HepG2 (cell line): ENCODE results near the gene PA2G4. TPM values are rescaled to one million over a fixed set of nuclear protein-coding genes. Genes with fewer than 3 reads are reported as not detected.
A peak's percentile ranks its signal among the peaks of the same experiment; 100 is the strongest.

ENCODE experiments used
- GABPA ChIP-seq, 2 experiments: IDR thresholded peaks; 2 replicates each; pipeline ENCODE4 v1.6.1; 2011 to 2016; ENCODE audit warnings: low read depth in 2 of 2, low read length in 1 of 2, missing biosample characterization in 1 of 2, missing genetic modification characterization in 1 of 2
- GPN1 ChIP-seq: sonication (generic); formaldehyde crosslinking; IDR thresholded peaks from 2 replicates; pipeline ENCODE4 v1.5.1; 2020; ENCODE audit warnings: missing genetic modification reagents, borderline replicate concordance
- HIVEP1 ChIP-seq: sonication (generic); formaldehyde crosslinking; IDR thresholded peaks from 2 replicates; pipeline ENCODE4 v1.4.0; 2020; ENCODE audit warnings: mild to moderate bottlenecking, missing genetic modification reagents
- KIAA2018 ChIP-seq: sonication (generic); formaldehyde crosslinking; IDR thresholded peaks from 2 replicates; pipeline ENCODE4 v1.5.0; 2020; ENCODE audit warnings: mild to moderate bottlenecking, missing genetic modification reagents, borderline replicate concordance
- MBD4 ChIP-seq: IDR thresholded peaks from 2 replicates; pipeline ENCODE4 v1.6.1; 2012; ENCODE audit warnings: low read length, inconsistent platforms, borderline replicate concordance
- NCOA2 ChIP-seq: sonication (generic); formaldehyde crosslinking; IDR thresholded peaks from 2 replicates; pipeline ENCODE4 v1.8.0; 2022; ENCODE audit warnings: inconsistent platforms
- RNF219 ChIP-seq: sonication (generic); formaldehyde crosslinking; IDR thresholded peaks from 2 replicates; pipeline ENCODE4 v1.5.0; 2020; ENCODE audit warnings: mild to moderate bottlenecking, missing genetic modification reagents
- SALL1 ChIP-seq: sonication (generic); formaldehyde crosslinking; IDR thresholded peaks from 2 replicates; pipeline ENCODE4 v1.8.0; 2022; ENCODE audit warnings: mild to moderate bottlenecking, missing genetic modification reagents
- TMF1 ChIP-seq: sonication (generic); formaldehyde crosslinking; IDR thresholded peaks from 2 replicates; pipeline ENCODE4 v1.8.1; 2022; ENCODE audit warnings: low read depth, missing genetic modification reagents
- ZBTB39 ChIP-seq: sonication (generic); formaldehyde crosslinking; IDR thresholded peaks from 2 replicates; pipeline ENCODE4 v1.5.0; 2020; ENCODE audit warnings: missing genetic modification reagents
- ZFY ChIP-seq: sonication (generic); formaldehyde crosslinking; IDR thresholded peaks from 2 replicates; pipeline ENCODE4 v1.4.0; 2020; ENCODE audit warnings: missing genetic modification reagents
- ZNF180 ChIP-seq: sonication (generic); formaldehyde crosslinking; IDR thresholded peaks from 2 replicates; pipeline ENCODE4 v1.4.0; 2020; ENCODE audit warnings: low read depth, missing genetic modification reagents, borderline replicate concordance
- ZNF253 ChIP-seq: sonication (generic); formaldehyde crosslinking; IDR thresholded peaks from 2 replicates; pipeline ENCODE4 v1.8.0; 2022; ENCODE audit warnings: mild to moderate bottlenecking, missing genetic modification reagents, borderline replicate concordance
- ZNF263 ChIP-seq: sonication (generic); formaldehyde crosslinking; IDR thresholded peaks from 2 replicates; pipeline ENCODE4 v1.4.0; 2020; ENCODE audit warnings: missing genetic modification reagents
- ZNF264 ChIP-seq: sonication (generic); formaldehyde crosslinking; IDR thresholded peaks from 2 replicates; pipeline ENCODE4 v1.4.0; 2020; ENCODE audit warnings: missing genetic modification reagents
- ZNF766 ChIP-seq: sonication (generic); formaldehyde crosslinking; IDR thresholded peaks from 2 replicates; pipeline ENCODE4 v1.5.0; 2020; ENCODE audit warnings: missing genetic modification reagents, borderline replicate concordance
- polyA plus RNA-seq, 8 experiments: library from polyadenylated mRNA; depleted of rRNA in 3 of 8; stranded (reverse) in 7 of 8; unstranded in 1 of 8; fragments of >200 nt; fragmentation: Illumina TruSeq in 4 of 8; extraction: Trizol in 4 of 8; gene quantifications; 2 replicates each; pipeline versions ENCODE4 v1.2.1 to v1.2.3, GENCODE V29; 2011 to 2016; ENCODE audit warnings: low read depth in 4 of 8, missing spikeins in 1 of 8, mixed read lengths in 1 of 8; ENCODE audit not compliant: insufficient read depth in 1 of 8
- total RNA-seq, 5 experiments: library from RNA; depleted of rRNA; stranded (reverse); fragments of >200 nt; fragmentation: Illumina TruSeq; extraction: Trizol; gene quantifications; 2 replicates each; pipeline ENCODE4 v1.2.3, GENCODE V29; 2016; ENCODE audit warnings: low read depth in 1 of 5

The PA2G4 gene
- total and polyA plus RNA-seq, 2 of the 13 experiments (the other 11 are each of a cell fraction or from before 2014, with no cell fraction given), result 147 to 240 TPM

GRCh38 chr12:56080556-56081138, 23.7 kb upstream of the PA2G4 start (continued):
- TF ChIP-seq KIAA2018 (CRISPR knock-in tag) (no peak), SALL1 (CRISPR knock-in tag) (peak; percentile 84), ZNF253 (CRISPR knock-in tag) (no peak), ZNF264 (CRISPR knock-in tag) (no peak), MBD4 (no peak), ZBTB39 (CRISPR knock-in tag) (peak; percentile 65; the same call in 1 of the 2 replicates), NCOA2 (peak; percentile 77), HIVEP1 (CRISPR knock-in tag) (no peak), RNF219 (no peak), ZNF180 (CRISPR knock-in tag) (no peak), ZFY (CRISPR knock-in tag) (no peak; the same call in 1 of the 2 replicates), TMF1 (CRISPR knock-in tag) (no peak), ZNF766 (CRISPR knock-in tag) (no peak), GPN1 (CRISPR knock-in tag) (no peak), ZNF263 (CRISPR knock-in tag) (peak; percentile 91), GABPA (IDR thresholded peaks at IDR 0.05; ENCODE audit: low read depth, low read length) (no peak), GABPA (CRISPR knock-in tag; IDR thresholded peaks at IDR 0.05; ENCODE audit: low read depth) (peak; percentile 35; the same call in 1 of the 2 replicates)
